Measurements from ENCODE around the gene ZNF664.

ZNF664 gene

DNA sequence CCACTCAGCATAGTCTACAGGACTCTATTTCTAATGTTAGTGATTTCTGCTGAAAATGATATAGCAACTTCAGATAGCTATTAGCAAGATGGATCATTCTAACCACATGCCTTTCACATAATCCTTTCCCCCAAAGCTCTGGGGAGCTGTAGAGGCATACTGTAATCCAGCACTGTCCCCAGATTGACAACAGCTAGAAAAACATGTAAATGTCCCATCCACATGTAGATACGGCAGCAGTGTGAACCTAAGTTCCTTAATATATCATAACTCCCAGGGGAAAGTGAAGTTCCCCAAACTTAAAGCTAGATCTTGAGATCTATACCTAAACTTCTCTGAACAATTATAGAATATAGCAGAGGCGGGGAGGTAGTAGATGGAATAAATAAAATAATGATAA, 14.0 kb downstream of the ZNF664 start:
- no peak overlapping the region for H3K4me3 ChIP-seq (ENCODE audit: low read depth, low read length)

DNA sequence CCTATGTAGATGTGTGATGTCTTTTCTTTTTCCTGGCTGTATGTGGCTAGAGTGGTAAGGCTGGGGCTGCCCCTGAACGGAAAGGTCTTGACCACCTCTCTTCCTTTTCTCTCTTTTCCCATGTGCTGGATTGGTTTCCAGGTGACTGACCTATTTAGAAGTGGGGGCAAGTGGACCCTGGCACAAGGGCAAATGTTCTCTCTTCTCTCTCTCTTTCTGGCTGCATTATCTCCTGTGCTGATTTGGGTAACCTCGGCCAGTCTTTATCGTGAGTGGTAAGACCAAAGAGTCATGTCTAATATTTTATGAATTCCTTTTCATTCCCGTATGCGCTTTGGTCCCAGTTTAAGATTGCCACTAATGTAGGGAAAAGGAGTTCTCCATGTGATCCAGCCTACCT, 16.2 kb downstream of the ZNF664 start:
- no peak overlapping the region for H3K4me3 ChIP-seq (ENCODE audit: low read depth, low read length)

DNA sequence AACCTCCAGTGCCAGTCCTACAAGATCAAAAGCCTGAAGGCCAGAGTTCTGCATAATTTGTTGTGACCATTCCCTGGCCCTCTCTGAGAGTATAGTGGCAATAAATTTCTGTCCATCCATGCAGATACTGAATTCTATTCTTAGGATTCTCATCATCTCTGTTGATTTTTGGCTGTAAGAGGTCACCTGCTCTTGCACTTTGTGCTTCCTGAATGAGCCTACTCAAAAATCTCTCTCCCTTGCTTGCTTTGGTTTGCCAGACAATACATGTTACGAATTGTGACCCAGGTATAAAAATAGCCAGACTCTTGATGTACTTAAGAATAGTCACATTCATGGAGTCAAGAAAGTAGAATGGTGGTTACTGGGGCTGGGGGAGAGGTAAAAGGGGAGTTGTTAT, 16.7 kb downstream of the ZNF664 start:
- H3K4me3 ChIP-seq (ENCODE audit: low read depth, low read length), result no peak overlapping the region

DNA sequence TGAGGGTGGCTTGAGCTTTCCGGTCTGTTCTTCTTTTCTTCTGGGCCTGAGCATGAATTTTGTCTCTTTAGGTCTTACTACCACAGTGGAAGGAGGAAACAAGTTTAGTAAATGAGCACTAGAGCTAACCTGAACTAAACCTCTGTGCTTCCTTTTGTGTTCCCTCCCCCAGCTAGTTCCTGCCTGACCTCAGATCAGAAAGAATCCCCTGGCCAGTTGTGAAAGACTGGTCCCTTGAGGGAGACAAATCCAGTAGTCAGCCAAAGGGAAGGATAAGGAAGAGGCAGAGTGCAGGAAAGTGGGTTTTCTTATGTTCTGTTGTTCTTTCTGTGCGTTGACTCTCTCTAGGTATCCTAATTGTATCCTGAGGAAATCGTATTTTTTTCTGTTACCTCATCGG, 17.5 kb downstream of the ZNF664 start:
- no peak overlapping the region for H3K4me3 ChIP-seq (ENCODE audit: low read depth, low read length)

DNA sequence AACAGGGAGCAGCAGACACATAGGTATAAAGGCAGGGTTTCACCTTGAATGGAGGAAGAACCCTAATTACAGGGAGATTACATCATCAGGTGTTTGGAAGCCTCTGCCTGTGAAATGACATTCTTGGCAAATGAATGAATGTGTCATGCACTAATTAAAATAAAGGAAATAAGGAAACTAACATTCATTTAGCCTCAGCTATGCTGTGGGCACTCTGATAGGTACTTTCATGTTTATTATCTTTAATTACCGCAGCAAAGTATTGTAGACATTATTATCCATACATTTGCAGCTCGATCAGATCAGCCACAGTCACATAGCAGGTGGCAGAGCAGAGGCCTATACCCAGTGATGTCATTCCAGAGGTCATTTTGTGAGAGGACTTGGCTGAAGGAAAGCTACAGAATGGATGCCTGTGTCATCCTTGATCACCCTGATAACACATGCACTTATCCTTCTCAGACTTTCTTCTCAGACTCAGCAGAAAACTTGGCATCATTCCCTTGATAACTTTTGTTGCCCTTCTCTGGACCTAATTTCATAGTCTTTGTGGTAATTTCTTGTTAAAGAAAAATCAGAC, 18.4 kb downstream of the ZNF664 start:
- no peak overlapping the region for H3K4me3 ChIP-seq (ENCODE audit: low read depth, low read length)

DNA sequence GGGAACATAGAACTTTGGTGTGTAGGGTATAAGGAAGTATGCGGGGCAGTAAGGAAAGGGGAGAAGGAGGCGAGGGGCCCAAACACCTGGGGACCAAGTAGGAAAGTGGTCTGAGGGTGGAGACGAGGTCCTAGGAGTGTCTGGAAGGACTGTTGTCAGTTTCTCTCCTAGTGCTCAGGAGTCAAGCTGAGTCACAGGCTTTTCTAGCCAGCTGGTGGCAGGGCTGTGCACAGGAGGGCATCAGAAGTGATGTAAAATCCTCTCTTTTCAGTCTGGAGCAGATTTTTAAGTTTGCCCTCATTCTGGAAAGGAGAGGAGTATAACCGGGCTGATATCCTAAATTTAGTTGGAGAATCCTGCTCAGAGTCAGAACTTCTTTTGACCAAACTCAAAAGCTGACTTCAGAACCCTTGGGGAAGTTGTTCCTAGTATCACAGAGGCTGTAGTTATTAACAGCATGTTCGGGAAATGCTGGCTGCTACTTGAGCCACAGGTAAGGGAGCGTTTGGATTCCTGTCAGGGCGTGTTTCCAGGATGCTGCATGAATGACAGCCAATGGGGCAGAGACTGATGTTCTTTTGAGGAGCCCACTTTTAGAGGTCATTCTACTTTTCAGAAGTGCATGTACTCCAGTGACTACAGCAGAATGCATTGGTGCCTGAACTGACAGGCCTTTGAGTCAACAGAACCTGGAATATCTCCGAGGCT, 19.3 kb downstream of the ZNF664 start:
- no peak overlapping the region for H3K4me3 ChIP-seq (ENCODE audit: low read depth, low read length)

DNA sequence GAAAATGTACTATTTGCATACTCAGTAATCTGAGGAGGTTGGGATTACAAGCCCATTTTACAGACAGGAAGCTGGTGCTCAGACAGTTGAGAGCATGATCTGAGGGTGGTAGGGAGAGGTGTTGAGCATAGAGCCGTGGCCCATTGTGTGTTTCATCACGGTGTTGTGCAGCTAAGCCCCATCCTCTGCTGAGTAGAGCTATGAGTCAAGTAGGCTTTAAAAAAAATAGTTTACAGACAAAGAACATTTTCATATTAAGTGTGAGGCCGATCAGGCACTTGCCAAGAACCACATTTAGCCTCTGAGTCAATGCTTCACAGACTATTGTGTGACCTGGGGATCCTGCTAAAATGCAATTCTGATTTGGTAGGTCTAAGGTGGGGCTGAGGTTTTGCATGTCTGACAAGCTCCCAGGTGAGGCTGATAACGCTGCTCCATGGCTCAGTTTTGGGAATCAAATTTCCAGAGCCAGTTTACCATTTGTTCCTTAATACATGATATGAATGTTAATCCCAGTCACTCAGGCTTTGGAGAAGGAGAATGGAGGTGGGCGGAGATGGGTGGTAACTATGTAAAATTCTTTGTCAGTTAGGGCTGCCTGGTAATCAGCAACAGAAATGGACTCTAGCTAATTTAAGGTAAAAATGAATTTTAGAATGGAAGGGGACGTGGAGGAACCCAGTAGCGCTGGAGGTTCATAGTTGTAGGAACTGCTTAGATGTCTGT, 22.2 kb downstream of the ZNF664 start:
- H3K4me3 ChIP-seq (ENCODE audit: low read depth, low read length), result no peak overlapping the region

DNA sequence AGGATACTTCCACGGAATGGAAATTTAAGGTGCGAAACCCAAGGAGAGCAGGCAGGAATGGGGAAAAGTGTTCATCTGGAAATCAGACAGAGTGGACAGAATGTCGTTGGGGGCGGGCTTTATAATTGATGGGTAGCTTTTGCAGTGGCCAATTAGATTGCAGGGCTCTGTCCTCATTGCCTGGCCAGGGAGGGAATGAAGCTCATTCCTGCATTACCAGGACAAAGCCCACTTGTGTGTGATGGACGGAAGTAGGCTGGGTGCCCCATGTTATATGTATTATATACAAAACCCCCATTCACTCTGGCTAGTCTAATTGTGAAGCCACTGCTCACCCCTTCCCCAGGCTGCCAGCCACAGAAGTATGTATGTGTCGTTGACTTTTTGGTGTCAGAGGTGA, 23.6 kb downstream of the ZNF664 start:
- H3K4me3 ChIP-seq (ENCODE audit: low read depth, low read length), result no peak overlapping the region

DNA sequence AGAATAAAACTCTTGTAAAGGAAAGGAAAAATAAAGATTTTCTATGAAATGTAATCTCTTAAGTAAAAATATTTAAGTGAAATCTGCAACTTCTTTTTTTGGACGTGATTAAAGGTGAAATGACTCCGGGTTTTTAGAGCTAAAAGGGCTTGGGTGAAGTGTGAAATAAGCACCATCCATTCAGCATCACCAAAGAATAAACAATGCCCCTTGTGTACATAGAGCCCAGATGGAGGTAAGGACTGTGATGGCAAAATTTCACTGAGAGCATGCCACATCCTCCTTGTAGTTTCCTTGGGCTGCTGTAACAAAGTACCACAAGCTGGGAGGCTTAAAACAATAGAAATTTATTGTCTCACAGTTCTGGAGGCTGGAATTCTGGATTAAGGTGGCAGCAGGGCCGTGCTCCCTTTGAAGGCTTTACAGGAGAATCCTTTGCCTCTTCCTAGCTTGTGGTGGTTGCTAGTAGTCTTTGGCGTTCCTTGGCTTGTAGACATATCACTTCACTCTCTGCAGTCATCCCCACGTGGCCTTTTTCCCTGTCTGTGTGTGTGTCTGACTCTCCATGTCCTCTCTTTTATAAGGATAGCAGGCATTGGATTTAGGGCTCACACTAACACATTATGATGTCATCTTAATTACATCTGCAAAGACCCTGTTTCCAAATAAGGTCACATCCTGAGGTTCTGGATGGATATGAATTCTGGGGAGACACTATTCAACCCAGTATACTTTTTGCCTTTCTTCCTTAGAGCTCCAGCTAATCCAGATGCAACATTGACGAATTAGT, 24.2 kb downstream of the ZNF664 start:
- H3K4me3 ChIP-seq (ENCODE audit: low read depth, low read length), result no peak overlapping the region

DNA sequence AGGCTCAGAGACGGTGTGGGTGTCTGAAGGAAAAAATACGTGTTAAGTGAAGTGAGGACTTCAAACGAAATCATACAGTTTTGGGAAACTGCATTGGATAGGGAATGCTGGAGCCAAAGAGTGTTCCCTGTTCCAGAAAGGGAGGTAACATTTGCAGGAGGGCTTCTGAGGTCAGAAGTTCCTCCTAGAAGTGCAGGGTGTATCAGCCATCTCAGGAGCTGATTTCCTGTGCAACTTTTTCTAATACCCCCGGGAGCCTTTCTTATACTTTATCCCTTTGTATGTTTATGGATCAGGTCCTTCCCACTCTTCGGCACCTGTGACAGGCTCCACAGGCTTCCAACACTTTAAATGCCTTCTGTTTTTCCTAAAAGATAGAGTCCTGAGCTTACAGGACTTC, 24.9 kb downstream of the ZNF664 start:
- no peak overlapping the region for H3K4me3 ChIP-seq (ENCODE audit: low read depth, low read length)

DNA sequence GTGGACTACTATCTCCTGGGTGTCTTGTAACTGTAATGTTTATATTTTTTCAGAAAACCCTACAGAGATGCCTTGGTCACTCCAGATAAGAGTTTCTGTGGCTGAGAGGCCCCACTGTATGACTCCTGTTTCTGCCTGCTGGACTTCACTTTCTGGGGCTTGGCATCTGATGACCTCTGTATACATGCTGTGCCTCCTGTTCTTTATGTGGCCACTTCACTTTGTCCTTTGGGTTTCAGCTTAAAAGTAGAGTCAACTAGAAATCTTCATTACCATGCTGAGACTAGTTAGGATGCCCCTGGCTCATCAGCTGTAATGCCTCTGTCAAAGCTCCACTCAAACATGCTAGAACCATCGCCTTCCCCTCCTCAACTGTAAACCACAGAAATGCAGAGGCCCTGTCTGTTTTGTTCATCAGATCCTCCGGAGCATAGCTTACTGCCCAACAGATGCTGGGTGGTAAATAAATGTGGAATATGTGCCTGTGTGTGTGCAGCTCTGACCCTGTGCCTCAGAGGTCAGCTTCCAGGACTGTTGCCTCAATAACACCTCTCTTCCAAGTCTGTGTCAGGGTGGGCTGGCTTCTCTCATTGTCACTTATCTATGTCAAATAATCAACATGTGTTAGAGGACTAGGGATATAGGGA, 25.5 kb downstream of the ZNF664 start:
- H3K4me3 ChIP-seq (ENCODE audit: low read depth, low read length), result no peak overlapping the region

DNA sequence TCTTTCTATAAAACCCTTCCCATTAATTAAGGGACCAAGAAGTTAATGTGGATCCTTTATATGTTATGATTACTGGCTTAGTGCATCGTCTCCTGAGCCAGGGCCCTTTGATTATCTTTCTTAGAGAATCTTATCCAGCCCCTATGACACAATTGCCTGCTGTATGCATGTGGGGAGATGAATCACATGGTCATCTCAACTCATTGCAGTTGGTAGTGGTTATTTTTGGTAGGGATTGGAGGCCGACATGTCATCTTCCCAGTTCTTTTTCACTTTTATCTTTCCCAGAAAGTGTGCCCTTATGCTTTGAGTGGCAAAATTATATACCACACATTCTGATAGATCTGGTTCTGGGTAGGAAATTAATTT, 26.0 kb downstream of the ZNF664 start:
- no peak overlapping the region for H3K4me3 ChIP-seq (ENCODE audit: low read depth, low read length)

DNA sequence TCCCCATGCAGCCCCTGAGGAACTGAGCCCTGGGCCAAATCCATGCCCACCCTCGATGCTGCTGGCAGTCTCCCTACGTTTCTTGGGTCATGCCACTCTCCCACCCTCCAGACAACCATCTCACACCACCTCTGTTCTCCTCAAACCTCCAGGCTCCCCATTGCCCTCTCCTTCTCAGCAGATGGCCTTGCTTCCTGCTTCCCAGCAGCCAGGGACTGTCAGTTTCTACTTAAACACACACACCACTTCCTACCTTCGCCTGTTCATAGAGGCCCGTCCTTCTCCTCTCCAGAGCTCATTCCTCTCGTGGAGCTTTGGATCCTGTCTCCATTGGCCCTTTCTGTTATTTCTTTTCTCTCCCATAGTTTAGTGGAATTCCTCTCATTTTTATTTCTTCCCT, 27.1 kb downstream of the ZNF664 start:
- H3K4me3 ChIP-seq (ENCODE audit: low read depth, low read length), result no peak overlapping the region

DNA sequence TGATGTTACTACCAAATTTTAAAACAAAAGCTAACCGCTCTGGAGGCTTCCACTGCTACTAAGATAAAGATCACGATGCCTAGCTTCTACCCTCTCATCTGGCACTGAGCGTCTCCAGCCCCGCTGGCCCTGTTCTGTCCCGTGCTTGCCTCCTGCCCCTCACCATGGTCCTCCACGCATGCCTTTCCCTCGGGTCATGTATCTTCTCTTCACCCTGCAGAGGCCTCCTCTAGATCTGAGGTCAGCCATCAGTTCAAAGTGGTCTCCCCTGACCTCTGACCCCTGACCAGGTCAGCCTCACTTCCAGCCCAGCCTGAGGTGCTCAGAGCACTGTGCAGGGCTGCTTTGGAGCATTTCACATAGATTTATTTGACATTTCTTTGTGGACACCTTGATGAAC, 28.3 kb downstream of the ZNF664 start:
- H3K4me3 ChIP-seq (ENCODE audit: low read depth, low read length), result no peak overlapping the region

DNA sequence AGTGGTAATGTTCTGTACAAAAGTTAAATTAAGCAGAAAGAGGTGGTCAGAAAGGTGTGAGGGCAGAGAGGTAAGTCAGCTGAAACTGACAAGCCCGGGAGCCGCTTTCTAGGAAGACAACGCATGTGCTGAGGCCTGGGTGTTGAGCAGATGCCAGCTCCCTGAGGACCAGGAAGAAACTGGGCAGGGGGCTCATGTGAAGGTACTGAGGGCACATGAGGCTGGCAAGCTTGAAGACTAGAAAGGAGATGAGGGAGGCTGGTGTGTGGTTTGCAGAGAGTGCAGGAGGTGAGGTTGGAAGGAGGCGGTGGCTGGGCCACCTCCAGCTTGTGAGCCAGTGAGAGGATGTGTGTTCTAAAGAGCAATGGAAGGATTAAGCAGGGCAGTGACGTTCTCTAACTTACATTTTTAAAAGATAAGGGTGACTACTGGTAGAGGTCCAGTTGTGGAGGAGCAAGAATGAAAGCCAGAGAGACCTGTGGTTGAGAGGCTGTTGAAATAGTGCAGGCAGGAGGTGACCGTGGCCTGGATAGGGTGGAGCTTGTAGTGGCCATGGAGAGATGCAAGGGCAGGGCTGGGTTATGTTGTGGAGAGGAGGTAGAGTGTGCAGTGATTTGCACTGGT, 29.1 kb downstream of the ZNF664 start:
- H3K4me3 ChIP-seq (ENCODE audit: low read depth, low read length), result no peak overlapping the region

DNA sequence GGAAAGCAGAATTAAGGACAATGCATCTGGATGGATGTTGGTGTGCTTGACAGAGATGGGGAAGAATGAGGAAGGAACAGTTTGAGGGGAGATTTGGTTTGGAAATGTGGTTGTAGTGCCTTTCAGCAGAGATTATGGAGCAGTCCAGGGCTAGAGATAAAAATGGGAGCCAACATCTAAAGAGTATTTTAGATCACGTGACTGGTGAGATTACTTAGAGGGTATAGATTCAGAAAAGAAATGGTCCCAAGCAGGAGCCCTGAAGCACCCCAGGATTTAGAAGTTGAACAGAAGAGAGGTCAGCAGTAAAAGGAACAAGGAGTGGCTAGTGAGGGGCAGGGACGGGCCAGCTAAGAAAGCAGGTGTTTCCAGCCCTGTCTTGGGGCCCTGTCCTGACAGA, 29.6 kb downstream of the ZNF664 start:
- no peak overlapping the region for H3K4me3 ChIP-seq (ENCODE audit: low read depth, low read length)

DNA sequence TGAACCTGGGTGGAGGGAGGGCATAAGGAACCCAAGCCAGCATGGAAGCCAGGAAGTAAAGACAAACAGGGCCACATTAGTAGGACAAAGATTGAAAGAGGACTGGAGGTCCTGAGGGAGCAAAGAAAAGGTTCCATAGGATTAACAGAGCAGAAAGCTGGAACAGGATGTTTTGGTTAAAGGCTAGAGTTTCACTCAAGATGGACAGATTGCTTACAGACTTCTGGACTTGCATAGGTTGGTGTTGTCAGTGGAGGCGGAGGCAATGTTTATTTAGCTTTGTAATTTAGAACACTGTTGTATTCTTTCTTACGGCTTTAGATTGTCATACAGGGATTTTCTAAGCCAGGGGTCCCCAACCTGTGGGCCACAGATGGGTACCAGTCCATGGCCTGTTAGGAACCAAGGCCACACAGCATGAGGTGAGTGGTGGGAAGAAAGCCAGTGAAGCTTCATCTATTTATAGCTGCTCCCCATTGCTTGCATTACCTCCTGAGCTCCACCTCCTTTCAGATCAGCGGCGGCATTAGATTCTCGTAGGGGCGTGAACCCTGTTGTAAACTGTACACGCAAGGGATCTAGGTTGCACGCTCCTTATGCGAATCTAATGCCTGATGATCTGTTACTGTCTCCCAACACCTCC, 31.3 kb downstream of the ZNF664 start:
- H3K4me3 ChIP-seq (ENCODE audit: low read depth, low read length), result no peak overlapping the region

DNA sequence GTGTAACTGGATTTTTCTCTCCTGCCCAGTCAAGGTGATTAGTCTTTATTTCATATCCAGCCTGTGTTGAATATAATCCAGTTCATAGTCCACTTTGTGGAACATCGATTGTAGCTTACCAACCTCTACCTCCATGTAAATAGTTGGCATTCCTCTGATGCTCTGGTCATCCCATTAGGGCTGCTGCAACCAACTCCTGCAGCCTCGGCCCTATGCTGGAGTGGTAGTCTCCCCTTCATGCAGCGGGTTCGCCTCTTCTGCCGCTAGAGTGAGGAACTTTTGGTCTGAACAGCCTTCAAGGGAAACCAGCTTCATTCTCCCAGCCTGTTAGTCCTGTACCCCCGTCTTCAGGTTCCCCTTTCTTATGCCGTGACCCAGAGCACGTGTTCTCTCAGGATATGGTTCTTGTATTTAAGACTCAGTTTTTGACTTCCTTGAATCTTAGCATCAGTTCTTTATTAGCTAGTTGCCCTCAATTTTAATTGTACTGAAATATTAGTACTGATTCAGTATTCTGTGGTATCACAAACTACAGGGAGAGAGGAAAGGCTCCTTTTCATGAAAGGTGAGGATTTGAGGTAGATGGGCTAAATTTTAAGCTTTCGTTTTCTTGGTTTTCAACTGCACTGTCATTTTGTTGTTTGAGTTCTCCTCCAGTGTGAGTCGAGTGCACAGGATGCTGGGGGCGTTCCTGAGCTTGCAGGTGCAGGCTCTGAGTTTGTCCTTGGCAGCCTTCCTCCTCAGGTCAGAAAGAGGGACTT, 33.2 kb downstream of the ZNF664 start:
- H3K4me3 ChIP-seq (ENCODE audit: low read depth, low read length), result no peak overlapping the region

DNA sequence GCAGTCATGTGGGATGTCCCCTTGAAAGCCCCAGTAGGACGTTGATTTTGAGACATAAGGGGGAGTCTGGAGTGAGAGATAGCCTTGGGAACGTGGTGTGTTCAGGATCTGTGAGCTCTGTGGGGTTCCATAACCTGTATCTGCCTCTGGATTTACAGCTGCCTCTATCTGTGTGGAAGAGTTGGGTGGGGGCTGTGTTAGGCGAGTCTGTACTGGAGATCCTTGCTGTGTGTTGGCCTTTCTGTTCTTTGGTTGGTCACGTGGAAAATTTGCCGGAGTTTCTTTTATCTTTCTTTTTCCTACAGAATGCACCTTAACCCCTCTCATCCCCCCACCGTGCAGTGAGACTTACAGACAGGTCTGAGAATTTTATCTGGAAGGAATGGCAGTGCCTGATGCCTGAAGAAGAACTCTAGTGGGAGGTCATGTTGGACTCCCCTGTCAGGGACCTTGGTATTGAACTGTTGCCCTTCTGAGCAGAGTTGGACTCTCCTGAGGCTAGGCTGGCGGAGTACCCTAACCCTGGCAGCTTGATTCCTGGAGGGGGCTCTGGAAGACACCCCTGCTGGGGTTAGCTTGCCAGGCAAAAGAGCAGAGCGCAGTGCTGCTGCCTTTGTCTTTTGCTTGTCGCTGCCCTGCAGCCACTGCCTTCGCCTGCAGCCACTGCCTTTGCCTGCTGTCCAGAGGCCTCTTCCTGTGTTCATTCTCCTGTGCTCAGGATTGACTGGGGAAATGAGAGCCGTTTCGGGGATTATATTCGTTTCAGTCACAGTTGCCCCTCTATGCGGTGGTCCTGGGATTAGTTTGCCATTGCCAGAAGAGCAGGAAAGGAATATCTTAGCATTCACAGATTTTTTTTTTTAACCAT, 34.1 kb downstream of the ZNF664 start:
- H3K4me3 ChIP-seq (ENCODE audit: low read depth, low read length), result no peak overlapping the region
